ENCODE data around the gene VIM.

The VIM gene

DNA sequence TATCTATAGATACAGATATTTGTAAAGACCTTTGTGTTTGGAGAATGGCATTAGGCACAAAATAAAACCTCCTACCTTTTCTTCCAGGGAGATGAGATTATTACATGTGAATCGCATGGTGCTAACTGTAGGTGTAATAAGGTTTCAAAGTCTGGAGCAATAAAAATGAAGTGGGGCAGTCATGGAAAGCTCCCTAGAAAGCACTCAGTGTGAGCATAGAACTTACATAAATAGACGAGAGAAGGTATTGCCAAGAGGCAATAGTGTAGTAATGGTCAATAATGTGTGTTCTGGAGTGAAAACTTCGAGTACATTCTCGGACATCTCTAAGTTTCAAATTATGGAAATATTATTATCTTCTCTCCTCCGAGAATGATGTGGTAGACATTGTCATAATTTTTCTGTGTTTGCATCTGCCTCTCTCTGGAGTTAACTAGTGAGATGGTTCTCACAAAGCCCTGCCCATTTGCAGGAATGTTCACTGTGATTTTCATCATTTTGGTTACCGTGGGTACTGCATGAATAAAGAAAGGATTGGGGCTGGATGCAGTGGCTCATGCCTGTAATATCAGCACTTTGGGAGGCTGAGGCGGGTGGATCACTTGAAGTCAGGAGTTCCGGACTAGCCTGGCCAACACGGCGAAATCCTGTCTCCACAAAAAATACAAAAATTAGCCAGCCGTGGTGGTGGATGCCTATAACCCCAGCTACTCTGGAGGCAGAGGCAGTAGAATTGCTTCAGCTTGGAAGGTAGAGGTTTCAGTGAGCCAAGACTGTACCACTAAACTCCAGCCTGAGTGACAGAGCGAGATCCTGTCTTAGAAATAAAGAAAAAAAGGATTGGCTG, 10.6 kb downstream of the VIM start:
- in situ Hi-C loops (cut with HindIII; ENCODE audit: low sequenced_read_pairs) = no loop called here
- TF ChIP-seq CTCF (IDR thresholded peaks at IDR 0.05; ENCODE audit: low read depth, low read length, missing control alignments) = no peak
- H3K4me3 ChIP-seq (ENCODE audit: low read depth, low read length) = no peak overlapping the region
- DNase-seq (ENCODE audit: low read depth) = peak; percentile 77

DNA sequence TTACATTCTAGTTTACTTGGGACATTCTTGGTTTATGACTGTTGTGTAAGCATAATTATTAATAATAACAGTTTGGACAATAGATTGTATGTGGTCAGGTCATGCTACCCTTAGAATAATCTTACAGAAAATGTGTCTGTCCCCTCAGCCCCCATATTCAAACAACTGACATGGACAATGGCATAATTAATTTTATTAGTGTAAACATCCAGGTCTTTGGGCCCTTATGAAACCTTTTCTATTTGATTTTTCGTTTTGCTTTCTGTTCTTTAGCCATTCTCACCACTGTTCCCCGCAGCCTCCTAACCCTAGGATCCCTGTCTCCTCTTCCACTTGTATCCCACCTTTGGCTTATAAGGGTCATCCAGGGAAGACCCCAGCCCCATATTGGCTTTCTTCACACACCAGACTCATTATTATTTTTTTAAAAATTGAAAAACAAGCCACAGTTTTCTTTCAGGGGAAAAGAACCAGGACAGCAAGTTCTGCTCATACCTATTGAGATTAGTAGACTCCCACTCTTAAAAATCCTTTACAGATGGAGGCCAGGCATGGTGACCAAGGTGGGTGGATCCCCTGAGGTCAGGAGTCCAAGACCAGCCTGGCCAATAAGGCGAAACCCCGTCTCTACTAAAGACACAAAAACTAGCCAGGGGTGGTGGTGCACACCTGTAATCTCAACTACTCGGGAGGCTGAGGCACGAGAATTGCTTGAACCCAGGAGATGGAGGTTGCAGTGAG, 11.5 kb downstream of the VIM start:
- in situ Hi-C loops (cut with HindIII; ENCODE audit: low sequenced_read_pairs) = no loop called here
- no peak for DNase-seq (ENCODE audit: low read depth)
- H3K4me3 ChIP-seq (ENCODE audit: low read depth, low read length) = no peak overlapping the region
- TF ChIP-seq CTCF (IDR thresholded peaks at IDR 0.05; ENCODE audit: low read depth, low read length, missing control alignments) = no peak

DNA sequence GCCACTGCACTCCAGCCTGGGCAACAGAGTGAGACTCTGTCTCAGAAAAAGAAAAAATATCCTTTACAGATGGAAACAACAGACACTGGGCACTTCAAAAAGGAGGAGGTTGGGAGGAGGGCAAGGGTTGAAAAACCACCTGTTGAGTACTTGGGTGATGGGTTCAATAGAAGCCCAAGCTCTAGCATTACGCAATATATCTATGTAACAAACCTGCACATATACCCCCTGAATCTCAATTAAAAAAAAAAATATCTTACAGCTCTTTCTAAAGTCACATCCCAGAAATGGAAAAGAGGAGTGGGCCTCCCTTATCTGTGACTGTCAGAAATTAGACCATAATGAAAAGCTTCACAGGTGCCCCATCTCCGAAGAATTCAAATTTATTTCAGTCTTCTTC, 12.1 kb downstream of the VIM start:
- no peak for DNase-seq (ENCODE audit: low read depth)
- in situ Hi-C loops (cut with HindIII; ENCODE audit: low sequenced_read_pairs) = no loop called here
- no peak for TF ChIP-seq CTCF (IDR thresholded peaks at IDR 0.05; ENCODE audit: low read depth, low read length, missing control alignments)
- H3K4me3 ChIP-seq (ENCODE audit: low read depth, low read length) = no peak overlapping the region

DNA sequence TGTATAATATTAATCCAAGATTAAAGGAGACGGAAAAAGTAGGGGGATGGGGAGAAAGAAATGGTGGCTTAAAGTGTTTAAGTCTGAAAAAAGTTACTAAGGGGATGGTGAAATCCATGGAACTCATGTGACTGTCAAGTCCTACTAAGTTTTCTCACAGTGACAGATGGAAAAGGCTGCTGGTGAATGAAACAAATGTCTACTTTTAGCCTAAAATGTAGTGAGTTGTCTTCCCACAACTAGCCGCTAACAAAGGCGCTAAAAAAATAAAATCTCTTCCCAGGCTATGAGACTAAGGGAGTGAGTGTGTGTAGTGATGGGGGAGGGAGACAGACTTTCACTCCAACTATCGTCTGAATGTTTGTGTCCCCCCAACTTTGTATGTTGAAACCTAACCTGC, 12.6 kb downstream of the VIM start:
- DNase-seq (ENCODE audit: low read depth) = no peak
- no peak for TF ChIP-seq CTCF (IDR thresholded peaks at IDR 0.05; ENCODE audit: low read depth, low read length, missing control alignments)
- in situ Hi-C loops (cut with HindIII; ENCODE audit: low sequenced_read_pairs) = no loop called here
- no peak overlapping the region for H3K4me3 ChIP-seq (ENCODE audit: low read depth, low read length)

DNA sequence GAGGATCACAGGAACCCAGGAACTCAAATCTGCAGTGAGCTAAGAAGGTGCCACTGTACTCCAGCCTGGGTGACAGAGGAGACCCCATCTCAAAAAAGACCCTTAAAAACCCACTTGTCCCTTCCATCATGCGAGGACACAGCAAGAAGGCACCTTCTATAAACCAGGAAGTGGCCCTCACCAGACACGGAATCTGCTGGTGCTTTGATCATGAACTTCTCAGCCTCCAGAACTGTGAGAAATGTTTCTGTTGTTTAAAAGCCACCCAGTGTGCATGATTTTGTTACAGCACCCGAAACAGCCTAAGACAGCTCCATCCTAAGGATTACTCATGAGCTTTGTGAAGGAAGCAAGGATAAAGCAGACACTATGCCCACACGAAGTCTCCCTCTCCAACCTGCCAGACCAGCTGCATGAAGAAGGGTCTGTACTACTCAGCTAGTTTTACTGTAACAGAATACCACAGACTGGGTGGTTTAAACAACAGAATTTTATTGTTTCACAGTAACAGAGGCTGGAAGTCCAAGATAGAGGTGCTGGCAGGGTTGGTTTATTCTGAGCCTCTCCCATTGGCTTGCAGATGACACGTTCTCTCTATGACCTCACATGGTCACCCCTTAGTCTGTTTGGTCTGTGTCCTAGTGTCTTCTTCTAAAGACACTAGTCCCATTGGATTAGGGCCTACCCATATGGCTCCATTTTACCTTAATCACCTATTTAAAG, 13.7 kb downstream of the VIM start:
- no peak for TF ChIP-seq CTCF (IDR thresholded peaks at IDR 0.05; ENCODE audit: low read depth, low read length, missing control alignments)
- no peak overlapping the region for H3K4me3 ChIP-seq (ENCODE audit: low read depth, low read length)
- no peak for DNase-seq (ENCODE audit: low read depth)
- in situ Hi-C loops (cut with HindIII; ENCODE audit: low sequenced_read_pairs) = no loop called here

DNA sequence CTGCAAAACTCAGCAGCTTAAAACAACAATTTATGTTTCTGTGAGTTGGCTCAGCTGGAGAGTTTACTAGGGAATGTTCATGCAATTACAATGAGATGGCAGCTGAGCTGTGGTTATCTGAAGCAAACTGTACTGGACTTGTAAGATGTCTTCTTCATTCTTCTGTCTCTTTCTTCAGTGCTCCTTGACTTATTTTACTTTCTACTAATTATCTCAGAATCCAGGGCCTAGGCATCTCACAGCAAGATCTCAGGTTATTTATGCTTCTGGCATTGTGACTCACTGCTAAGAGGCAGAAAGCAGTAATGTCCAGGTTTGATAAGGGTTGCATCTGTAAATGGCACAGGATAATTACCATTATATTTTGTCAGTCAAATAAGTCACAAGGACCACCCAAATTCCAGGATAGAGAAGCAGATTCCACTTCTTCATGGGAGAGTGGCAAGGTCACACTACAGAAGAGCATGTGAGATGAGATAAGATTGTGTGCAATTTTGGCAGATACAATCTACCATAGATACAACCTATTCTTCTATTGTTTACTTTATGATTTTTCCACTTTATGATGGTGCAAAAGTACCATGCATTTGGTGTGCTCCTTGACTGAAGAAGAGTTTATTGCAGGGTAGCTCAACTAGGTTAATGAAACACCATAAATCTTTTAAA, 16.8 kb downstream of the VIM start:
- no peak for DNase-seq (ENCODE audit: low read depth)
- in situ Hi-C loops (cut with HindIII; ENCODE audit: low sequenced_read_pairs) = no loop called here
- TF ChIP-seq CTCF (IDR thresholded peaks at IDR 0.05; ENCODE audit: low read depth, low read length, missing control alignments) = no peak
- no peak overlapping the region for H3K4me3 ChIP-seq (ENCODE audit: low read depth, low read length)

All from astrocyte of the cerebellum (primary cell).